ENCODE measurements around the gene REEP2. TPM values are rescaled to one million over a fixed set of nuclear protein-coding genes. Genes with fewer than 3 reads are reported as not detected.

The REEP2 gene
- total and polyA plus RNA-seq, 2 experiments from 2014 or later = 20.5 to 29.8 TPM

DNA sequence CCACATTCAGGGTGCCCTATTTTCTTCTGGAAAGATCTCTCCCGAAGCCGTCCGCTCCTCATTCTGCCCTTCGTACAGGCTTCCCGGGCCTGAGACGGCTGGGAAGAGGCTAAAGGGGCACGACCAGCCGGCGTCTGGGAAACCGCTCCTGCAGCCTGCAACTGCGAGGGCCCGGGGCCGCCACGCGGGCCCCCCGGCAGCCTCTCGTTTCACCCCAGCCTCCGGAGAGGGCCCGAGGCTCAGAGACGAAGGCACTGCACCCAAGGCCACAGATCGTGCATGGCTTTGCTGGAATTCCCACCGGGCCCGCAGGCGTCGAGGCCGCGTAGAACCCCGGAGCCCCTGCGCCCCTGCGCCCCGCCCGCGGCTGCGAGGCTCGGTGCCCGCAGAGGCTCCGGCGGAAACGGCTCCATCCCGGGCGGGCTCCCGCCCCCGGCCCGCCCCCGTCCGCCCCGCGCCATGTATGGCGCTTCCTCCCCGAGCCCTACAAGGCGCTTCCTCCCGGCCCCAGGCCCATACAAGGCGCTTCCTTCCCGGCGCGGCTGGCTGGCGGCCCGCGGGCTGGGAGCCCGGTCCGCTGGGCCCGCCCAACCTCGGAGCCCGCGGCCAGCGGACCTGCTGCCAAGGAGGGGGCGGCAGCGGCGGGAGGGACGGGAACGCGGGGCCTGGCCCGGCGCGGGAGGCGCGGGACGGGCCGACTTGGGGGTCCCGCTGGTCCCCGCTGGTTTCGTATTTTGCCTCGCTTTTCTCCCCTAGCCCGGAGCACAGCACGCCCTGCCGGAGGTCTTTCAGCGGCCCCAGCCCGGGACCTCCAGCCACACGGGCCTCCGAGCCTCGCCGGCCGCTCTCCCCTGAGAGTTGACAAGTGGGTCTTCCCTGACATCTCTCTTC, 53.1 kb downstream of the REEP2 start:
- no peak overlapping the region for H3K27ac Mint-ChIP-seq
- TF ChIP-seq, protein P1, sequence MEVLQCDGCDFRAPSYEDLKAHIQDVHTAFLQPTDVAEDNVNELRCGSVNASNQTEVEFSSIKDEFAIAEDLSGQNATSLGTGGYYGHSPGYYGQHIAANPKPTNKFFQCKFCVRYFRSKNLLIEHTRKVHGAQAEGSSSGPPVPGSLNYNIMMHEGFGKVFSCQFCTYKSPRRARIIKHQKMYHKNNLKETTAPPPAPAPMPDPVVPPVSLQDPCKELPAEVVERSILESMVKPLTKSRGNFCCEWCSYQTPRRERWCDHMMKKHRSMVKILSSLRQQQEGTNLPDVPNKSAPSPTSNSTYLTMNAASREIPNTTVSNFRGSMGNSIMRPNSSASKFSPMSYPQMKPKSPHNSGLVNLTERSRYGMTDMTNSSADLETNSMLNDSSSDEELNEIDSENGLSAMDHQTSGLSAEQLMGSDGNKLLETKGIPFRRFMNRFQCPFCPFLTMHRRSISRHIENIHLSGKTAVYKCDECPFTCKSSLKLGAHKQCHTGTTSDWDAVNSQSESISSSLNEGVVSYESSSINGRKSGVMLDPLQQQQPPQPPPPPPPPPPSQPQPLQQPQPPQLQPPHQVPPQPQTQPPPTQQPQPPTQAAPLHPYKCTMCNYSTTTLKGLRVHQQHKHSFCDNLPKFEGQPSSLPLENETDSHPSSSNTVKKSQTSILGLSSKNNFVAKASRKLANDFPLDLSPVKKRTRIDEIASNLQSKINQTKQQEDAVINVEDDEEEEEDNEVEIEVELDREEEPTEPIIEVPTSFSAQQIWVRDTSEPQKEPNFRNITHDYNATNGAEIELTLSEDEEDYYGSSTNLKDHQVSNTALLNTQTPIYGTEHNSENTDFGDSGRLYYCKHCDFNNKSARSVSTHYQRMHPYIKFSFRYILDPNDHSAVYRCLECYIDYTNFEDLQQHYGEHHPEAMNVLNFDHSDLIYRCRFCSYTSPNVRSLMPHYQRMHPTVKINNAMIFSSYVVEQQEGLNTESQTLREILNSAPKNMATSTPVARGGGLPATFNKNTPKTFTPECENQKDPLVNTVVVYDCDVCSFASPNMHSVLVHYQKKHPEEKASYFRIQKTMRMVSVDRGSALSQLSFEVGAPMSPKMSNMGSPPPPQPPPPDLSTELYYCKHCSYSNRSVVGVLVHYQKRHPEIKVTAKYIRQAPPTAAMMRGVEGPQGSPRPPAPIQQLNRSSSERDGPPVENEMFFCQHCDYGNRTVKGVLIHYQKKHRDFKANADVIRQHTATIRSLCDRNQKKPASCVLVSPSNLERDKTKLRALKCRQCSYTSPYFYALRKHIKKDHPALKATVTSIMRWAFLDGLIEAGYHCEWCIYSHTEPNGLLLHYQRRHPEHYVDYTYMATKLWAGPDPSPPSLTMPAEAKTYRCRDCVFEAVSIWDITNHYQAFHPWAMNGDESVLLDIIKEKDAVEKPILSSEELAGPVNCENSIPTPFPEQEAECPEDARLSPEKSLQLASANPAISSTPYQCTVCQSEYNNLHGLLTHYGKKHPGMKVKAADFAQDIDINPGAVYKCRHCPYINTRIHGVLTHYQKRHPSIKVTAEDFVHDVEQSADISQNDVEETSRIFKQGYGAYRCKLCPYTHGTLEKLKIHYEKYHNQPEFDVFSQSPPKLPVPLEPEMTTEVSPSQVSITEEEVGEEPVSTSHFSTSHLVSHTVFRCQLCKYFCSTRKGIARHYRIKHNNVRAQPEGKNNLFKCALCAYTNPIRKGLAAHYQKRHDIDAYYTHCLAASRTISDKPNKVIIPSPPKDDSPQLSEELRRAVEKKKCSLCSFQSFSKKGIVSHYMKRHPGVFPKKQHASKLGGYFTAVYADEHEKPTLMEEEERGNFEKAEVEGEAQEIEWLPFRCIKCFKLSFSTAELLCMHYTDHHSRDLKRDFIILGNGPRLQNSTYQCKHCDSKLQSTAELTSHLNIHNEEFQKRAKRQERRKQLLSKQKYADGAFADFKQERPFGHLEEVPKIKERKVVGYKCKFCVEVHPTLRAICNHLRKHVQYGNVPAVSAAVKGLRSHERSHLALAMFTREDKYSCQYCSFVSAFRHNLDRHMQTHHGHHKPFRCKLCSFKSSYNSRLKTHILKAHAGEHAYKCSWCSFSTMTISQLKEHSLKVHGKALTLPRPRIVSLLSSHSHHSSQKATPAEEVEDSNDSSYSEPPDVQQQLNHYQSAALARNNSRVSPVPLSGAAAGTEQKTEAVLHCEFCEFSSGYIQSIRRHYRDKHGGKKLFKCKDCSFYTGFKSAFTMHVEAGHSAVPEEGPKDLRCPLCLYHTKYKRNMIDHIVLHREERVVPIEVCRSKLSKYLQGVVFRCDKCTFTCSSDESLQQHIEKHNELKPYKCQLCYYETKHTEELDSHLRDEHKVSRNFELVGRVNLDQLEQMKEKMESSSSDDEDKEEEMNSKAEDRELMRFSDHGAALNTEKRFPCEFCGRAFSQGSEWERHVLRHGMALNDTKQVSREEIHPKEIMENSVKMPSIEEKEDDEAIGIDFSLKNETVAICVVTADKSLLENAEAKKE (CRISPR knock-in tag; IDR thresholded peaks at IDR 0.05) = no peak
- TF ChIP-seq EZH2 (IDR thresholded peaks at IDR 0.05; ENCODE audit: low read depth, unreplicated experiment) (no peak), ZNF331 (CRISPR knock-in tag; IDR thresholded peaks at IDR 0.05; ENCODE audit: low read depth) (no peak), ZNF114 (CRISPR knock-in tag; IDR thresholded peaks at IDR 0.05) (no peak), NANOG (IDR thresholded peaks at IDR 0.05; ENCODE audit: borderline replicate concordance) (no peak), EZH2phosphoT487 (IDR thresholded peaks at IDR 0.05; ENCODE audit: unreplicated experiment) (no peak), STAT1 (IDR thresholded peaks at IDR 0.05; ENCODE audit: unreplicated experiment) (no peak), JUNB (IDR thresholded peaks at IDR 0.05; ENCODE audit: unreplicated experiment) (no peak), POLR2AphosphoS5 (IDR thresholded peaks at IDR 0.05; ENCODE audit: low read depth) (peak; percentile 62), CREB1 (CRISPR knock-in tag; IDR thresholded peaks at IDR 0.05; ENCODE audit: low read depth) (no peak)
- TF ChIP-seq, protein P2, sequence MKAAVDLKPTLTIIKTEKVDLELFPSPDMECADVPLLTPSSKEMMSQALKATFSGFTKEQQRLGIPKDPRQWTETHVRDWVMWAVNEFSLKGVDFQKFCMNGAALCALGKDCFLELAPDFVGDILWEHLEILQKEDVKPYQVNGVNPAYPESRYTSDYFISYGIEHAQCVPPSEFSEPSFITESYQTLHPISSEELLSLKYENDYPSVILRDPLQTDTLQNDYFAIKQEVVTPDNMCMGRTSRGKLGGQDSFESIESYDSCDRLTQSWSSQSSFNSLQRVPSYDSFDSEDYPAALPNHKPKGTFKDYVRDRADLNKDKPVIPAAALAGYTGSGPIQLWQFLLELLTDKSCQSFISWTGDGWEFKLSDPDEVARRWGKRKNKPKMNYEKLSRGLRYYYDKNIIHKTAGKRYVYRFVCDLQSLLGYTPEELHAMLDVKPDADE (IDR thresholded peaks at IDR 0.05) = no peak
- TF ChIP-seq, protein P3, sequence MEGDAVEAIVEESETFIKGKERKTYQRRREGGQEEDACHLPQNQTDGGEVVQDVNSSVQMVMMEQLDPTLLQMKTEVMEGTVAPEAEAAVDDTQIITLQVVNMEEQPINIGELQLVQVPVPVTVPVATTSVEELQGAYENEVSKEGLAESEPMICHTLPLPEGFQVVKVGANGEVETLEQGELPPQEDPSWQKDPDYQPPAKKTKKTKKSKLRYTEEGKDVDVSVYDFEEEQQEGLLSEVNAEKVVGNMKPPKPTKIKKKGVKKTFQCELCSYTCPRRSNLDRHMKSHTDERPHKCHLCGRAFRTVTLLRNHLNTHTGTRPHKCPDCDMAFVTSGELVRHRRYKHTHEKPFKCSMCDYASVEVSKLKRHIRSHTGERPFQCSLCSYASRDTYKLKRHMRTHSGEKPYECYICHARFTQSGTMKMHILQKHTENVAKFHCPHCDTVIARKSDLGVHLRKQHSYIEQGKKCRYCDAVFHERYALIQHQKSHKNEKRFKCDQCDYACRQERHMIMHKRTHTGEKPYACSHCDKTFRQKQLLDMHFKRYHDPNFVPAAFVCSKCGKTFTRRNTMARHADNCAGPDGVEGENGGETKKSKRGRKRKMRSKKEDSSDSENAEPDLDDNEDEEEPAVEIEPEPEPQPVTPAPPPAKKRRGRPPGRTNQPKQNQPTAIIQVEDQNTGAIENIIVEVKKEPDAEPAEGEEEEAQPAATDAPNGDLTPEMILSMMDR (conservative IDR thresholded peaks at IDR 0.05; ENCODE audit: low read depth in 2 of 2) = 0 out of 4 replicates have a peak, but pooled peaks of 1 of the 2 experiments have one; percentile 1
- TF ChIP-seq, protein P4, sequence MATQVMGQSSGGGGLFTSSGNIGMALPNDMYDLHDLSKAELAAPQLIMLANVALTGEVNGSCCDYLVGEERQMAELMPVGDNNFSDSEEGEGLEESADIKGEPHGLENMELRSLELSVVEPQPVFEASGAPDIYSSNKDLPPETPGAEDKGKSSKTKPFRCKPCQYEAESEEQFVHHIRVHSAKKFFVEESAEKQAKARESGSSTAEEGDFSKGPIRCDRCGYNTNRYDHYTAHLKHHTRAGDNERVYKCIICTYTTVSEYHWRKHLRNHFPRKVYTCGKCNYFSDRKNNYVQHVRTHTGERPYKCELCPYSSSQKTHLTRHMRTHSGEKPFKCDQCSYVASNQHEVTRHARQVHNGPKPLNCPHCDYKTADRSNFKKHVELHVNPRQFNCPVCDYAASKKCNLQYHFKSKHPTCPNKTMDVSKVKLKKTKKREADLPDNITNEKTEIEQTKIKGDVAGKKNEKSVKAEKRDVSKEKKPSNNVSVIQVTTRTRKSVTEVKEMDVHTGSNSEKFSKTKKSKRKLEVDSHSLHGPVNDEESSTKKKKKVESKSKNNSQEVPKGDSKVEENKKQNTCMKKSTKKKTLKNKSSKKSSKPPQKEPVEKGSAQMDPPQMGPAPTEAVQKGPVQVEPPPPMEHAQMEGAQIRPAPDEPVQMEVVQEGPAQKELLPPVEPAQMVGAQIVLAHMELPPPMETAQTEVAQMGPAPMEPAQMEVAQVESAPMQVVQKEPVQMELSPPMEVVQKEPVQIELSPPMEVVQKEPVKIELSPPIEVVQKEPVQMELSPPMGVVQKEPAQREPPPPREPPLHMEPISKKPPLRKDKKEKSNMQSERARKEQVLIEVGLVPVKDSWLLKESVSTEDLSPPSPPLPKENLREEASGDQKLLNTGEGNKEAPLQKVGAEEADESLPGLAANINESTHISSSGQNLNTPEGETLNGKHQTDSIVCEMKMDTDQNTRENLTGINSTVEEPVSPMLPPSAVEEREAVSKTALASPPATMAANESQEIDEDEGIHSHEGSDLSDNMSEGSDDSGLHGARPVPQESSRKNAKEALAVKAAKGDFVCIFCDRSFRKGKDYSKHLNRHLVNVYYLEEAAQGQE (IDR thresholded peaks at IDR 0.05; ENCODE audit: unreplicated experiment) = no peak
- peak; percentile 90 for DNase-seq (ENCODE audit: low spot score)
- Histone ChIP-seq H3K4me1 (ENCODE audit: insufficient read depth) (peaks cover 7% of the 10 kb centered on the region), H3K9me2 (ENCODE audit: insufficient read depth) (no peaks in the 10 kb centered on the region), H3K4me2 (peak overlapping the region; percentile 87), H3K27ac (ENCODE audit: low read depth) (no peak overlapping the region), H3K79me2 (replicated peaks; ENCODE audit: insufficient read depth) (no peaks in the 10 kb centered on the region), H2AFZ (peak overlapping the region; percentile 93), H4K20me1 (replicated peaks; ENCODE audit: insufficient read depth) (no peaks in the 10 kb centered on the region), H3K36me3 (ENCODE audit: insufficient read depth) (no peaks in the 10 kb centered on the region), H3K4me3 (peak overlapping the region; percentile 68), H3F3A (replicated peaks; ENCODE audit: low read depth) (0 out of 2 replicates have a peak, but pooled peaks cover 7% of the 10 kb centered on the region), H3K27me3 (ENCODE audit: insufficient read depth) (peaks cover 26% of the 10 kb centered on the region)
- peak overlapping the region; percentile 79 for H3K4me3 Mint-ChIP-seq
- H3K9me3 Mint-ChIP-seq = no peaks in the 10 kb centered on the region; the same call in 2 of the 3 replicates
- no peaks in the 10 kb centered on the region; the same call in 2 of the 3 replicates for H3K36me3 Mint-ChIP-seq (ENCODE audit: low read depth)
- peaks cover 24% of the 10 kb centered on the region for H3K4me1 Mint-ChIP-seq
- H3K27me3 Mint-ChIP-seq (ENCODE audit: insufficient read depth, low read depth, poor library complexity) = peaks cover 38% of the 10 kb centered on the region
- ATAC-seq = peak; percentile 83

Data from GM23338 (cell line).